Activated CD8-positive, alpha-beta memory T cell treated with anti-CD3 and anti-CD28 coated beads for 48 hours (primary cell): ENCODE results near the gene ARHGAP9.
"Not testable (repeated sequence)": the region's sequence is repeated elsewhere in the genome, so short reads cannot be mapped to it uniquely, and the experiment has no call there.

Experiments used
- DNase-seq, 3 experiments: peaks; one replicate each; pipeline ENCODE4 v3.0.0-alpha.2; 2020; ENCODE audit warnings: low read depth in 2 of 3, low spot score in 2 of 3

Gene ARHGAP9

DNA sequence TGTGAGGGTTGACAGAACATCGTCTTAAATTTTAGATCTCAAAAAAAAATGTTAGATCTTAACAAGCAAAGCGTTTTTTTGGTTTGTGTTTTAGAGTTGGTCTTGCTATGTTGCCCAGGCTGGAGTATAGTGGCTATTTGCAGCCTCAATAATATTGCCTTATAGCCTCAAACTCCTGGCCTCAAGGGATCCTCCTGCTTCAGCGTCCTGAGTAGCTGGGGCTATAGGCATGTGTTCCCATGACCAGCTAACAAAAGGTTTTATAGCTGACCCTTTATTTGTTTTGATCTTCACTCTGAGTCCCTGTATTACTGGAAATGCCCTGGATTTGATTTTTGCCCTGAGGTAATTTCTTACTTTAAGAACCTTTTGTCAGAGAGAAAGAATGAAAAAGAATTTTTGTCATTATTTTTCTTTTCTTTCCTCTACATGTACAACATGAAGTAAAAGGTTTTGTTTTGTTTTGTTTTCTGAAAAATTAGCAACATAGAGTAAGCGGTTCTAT, 39.9 kb downstream of the ARHGAP9 start:
- no peak for DNase-seq

DNA sequence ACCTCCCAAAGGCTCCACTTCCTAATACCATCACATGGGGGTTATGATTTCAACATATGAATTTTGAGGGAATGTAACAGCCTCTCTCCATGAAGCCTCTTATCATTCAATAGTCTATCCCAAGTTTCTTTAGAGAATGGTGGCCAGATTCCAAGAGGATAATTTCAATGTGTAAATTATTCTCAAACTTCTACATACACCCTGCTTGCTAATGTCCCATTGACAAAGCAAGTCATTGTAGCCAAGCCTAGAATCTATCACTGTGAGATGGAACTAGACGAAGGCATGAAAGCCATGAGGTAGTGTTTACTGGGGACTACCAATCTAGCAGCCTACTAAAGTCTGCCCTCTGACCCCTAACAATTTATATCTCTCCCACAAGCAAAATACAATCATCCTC, 41.3 kb downstream of the ARHGAP9 start:
- no peak for DNase-seq

DNA sequence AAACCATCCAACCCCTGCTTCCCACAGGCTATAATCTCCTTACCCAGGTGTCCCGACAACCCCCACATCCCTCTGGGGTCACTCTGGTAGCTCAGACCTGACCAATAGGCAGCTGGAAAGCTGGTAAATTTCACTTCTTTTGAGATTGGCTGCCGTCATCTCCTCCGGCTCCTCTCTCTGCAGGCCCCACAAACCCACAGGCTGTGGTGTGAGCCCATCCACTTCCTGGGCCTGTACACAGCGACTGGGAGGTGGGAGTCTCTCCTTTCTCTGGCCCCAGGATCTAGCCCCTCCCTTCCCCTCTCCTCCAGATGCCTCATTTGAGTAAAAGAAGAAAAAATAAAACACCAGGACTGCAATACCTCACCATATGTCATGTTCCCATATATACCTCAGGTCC, 44.4 kb downstream of the ARHGAP9 start:
- no peak for DNase-seq

DNA sequence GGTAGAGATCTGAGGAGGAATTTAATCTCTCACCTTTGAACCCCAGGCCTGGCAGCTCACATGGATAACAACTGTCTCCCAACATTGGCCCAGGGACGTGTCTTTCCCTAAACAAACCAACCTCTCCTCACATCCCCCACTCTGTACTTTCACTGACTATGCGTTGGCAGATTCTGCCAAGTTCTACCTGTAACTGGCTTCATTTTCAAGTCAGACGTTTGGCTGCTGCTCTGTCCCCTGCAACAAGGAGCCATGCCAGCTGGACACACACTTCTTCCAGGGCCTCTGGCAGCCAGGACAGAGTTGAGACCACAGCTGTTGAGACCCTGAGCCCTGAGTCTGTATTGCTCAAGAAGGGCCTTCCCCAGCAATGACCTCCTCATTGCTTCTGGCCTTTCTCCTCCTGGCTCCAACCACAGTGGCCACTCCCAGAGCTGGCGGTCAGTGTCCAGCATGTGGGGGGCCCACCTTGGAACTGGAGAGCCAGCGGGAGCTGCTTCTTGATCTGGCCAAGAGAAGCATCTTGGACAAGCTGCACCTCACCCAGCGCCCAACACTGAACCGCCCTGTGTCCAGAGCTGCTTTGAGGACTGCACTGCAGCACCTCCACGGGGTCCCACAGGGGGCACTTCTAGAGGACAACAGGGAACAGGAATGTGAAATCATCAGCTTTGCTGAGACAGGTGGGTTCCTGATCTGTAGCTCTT, 45.0 kb downstream of the ARHGAP9 start, which contains the start of gene INHBC:
TSS of gene INHBC (plus strand) at position 268 of the 707 bp plus-strand sequence. CDS start at position 371, 103 bp downstream.
- no peak for DNase-seq

DNA sequence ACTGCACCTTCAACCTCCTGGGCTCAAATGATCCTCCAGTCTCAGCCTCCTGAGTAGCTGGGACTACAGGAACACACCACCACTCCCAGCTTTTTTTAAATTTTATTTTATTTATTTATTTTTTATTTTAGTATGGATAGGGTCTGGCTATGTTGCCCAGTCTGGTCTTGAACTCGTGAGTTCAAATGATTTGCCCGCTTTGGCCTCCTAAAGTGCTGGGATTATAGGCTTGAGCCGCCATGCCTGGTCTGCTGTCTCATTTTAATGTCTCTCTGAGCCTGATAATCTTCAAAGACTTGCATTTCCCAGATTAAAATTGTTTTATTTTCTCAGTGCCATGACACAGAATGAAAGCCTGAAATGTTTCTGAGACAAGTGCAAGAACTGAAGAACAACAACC, 46.3 kb downstream of the ARHGAP9 start:
- DNase-seq = no peak

DNA sequence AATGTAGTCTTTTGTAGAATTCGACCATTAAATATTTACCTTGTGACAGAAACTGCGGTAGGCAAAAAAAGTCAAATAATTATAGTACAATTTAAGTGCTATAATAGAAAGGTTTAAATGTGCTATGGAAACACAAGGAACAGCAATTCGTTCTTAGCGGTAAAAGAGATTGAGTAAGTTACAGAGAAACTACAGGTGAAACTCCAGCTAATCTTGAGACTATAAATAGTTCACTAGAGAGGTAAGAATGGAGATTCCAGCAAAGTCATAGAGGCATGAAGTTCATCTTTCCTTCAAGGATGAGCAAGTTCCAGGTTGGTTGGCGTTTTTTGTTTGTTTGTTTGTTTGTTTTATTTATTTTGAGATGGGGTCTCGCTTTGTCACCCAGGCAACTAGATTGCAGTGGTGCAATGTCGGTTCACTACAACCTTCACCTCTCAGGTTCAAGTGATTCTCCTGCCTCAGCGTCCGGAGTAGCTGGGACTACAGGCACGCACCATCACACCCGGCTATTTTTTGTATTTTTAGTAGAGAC, 47.9 kb downstream of the ARHGAP9 start:
- no peak for DNase-seq

DNA sequence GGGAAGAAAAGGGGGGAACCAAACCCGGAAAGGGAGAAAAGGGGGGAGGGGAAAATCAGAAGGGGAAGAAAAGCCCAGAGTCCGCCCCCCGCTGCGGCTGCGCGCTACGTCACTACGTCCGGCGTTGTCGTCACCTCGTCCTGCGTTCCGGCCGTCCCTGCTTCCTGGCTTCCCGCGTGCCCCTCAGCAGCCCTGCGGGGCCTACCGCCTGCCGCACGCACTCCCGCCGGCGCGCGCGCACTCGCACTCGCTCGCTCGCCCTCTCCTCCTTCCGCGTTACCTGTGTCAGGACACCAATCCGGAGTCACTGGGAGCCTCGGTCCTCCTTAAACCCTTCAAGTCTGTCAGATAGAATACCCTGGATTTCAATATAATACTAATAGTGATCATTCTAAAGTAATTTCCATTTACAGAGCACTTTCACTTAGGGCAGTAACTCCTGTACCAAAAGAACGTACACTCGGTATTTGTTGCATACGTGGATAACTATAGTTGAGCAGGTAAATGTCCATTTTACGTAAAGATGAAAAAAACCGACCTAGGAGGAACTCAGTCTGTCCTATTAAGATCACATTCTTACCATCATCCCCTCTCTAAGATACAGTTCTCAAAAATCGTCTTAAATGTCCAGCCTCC, 48.6 kb downstream of the ARHGAP9 start, which contains the start of gene R3HDM2:
TSS of gene R3HDM2 (minus strand) at position 113 of the 636 bp plus-strand sequence. CDS start 120,615 bp downstream, outside the sequence.
- peak; percentile 90 to 93 (median 92) for DNase-seq

DNA sequence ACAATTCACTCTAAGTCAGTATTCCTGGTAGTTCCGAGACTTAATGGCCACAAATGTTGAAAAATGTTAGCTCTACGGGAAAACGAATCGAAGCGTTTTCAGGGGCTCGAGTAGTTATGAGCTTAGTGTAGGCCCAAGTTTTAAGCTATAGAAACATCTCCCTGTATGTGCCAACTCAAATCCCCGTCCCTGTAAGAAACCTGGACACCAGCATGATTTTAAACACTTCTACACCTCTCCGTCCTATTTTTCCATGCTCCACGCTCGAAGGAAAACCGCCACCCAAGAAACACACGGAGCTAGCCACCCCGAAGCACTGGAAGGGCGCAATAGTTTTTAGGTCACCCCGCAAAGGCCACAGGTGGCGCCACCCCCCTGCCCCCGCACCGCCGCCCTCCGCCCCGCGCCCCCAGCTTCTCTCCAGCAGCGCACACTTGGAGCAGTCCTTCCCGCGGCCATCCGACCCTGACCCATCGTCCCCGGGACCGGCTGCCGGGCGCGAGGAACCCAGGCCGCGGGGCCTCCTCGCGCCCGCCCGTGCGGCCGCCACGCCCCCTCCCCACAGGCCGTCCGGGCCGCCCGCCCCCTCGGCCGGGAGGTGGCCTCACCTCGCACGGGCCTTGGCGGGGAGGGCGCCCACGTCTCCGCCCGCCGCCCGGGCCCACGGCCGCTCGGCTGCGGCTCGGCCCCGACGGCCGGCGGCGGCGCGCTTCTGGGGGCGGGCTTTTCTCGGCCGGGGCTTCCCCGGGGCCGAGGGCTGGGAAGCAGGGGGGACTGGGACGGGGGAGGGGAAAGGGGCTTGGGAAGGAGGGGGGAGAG, 49.3 kb downstream of the ARHGAP9 start:
- DNase-seq = peak in 1 of 3 experiments; percentile 33

DNA sequence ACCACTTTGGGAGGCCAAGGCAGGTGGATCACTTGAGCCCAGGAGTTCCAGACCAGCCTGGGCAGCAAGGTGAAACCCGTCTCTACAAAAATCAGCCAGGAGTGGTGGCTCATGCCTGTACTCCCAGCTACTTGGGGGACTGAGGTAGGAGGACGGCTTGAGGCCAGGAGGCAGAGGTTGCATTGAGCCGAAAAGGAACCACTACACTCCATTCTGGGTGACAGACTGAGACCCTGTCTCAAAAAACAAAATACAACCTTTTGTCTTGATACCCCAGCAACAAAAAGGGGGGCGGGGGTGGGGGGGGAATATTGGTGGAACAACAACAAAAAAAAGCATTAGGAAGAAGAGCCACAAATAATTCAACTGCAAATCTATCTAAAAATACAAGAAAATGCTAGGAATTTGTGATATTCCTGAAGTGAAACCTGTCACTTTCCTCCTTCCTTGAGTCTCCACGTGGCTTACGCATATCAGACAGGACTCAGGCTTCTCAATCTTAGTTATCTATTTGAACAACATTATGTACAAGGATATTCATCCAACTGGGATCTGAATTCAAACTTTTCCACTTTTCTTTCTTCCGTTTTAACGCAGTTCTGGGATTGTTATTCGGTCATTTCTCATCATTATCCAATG, 50.1 kb downstream of the ARHGAP9 start:
- DNase-seq = no peak

DNA sequence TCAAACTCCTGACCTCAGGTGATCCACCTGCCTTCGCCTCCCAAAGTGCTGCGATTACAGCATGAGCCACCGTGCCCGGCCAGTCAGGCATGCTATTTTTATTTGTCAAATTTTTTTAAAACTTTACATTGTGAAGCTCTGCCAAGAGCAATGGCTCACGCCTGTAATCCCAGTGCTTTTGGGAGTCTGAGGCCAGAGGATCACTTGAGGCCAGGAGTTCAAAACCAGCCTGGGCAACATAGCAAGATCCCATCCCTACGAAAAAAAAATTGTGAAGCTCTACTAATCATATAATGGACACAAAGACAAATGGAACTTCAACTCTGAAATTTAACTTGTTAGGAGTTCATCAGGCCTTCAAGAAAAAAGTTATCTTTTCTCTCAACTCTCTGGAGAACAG, 50.7 kb downstream of the ARHGAP9 start:
- DNase-seq = no peak

DNA sequence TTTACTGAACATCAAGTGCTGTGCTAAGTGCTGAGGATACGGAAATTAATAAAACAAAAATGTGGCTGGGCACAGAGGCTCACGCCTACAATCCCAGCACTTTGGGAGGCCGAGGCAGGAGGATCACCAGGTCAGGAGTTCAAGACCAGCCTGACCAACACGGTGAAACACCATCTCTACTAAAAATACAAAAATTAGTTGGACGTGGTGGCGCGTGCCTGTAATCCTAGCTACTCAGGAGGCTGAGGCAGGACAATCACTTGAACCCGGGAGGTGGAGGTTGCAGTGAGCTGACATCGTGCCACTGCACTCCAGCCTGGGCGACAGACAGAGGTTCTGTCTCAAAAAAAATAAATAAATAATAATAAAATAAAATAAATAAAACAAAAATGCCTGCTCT, 52.7 kb downstream of the ARHGAP9 start:
- DNase-seq = not testable (repeated sequence)
